Ovary (tissue), 9 donors: ENCODE measurements around the gene ATL1. TPM values are rescaled to one million over a fixed set of nuclear protein-coding genes. Genes with fewer than 3 reads are reported as not detected.

Experiments used
- DNase-seq, 5 donors: peaks; one replicate each; pipeline ENCODE4 v3.0.0-alpha.2; 2019 to 2020
- H3K27ac ChIP-seq, 2 donors: fragments of 200-600 bp; one replicate each; pipeline versions ENCODE4 v1.5.1 to v1.8.0; 2019 to 2022
- H3K27me3 ChIP-seq: fragments of 200-600 bp; one replicate; pipeline ENCODE4 v1.8.0; 2022
- H3K36me3 ChIP-seq: fragments of 200-600 bp; sonication (generic); one replicate; pipeline ENCODE4 v1.5.1; 2019
- H3K4me1 ChIP-seq: one replicate; pipeline ENCODE4 v1.8.1; 2013; ENCODE audit warnings: mild to moderate bottlenecking, moderate library complexity; ENCODE audit not compliant: insufficient read depth
- H3K4me3 ChIP-seq: fragments of 200-600 bp; sonication (generic); one replicate; pipeline ENCODE4 v1.5.1; 2017
- H3K9me3 ChIP-seq, 2 donors: fragments of 200-600 bp in 1 of 2; sonication (generic) in 1 of 2; one replicate each; pipeline versions ENCODE4 v1.5.1 to v1.8.1; 2013 to 2019; ENCODE audit warnings: mild to moderate bottlenecking in 1 of 2, moderate library complexity in 1 of 2
- CTCF ChIP-seq, 3 donors: fragments of 450-650 bp in 2 of 3; fragments of 200-600 bp in 1 of 3; IDR thresholded peaks; one replicate each; pipeline versions ENCODE4 v1.5.1 to v1.8.0; 2016 to 2022; ENCODE audit warnings: antibody characterized with exemption in 3 of 3, mild to moderate bottlenecking in 1 of 3
- EP300 ChIP-seq: sonication (generic); formaldehyde crosslinking; IDR thresholded peaks from one replicate; pipeline ENCODE4 v1.6.1; 2017; ENCODE audit warnings: antibody characterized with exemption
- POLR2A ChIP-seq: fragments of 450-650 bp; IDR thresholded peaks from one replicate; pipeline ENCODE4 v1.6.1; 2017; ENCODE audit warnings: antibody characterized with exemption, mild to moderate bottlenecking, moderate library complexity
- WGBS, 3 donors: extraction: QIAGEN DNeasy Blood & Tissue Kit in 1 of 3; methylation state at CpG; one replicate each; pipeline versions ENCODE4 v1.1.5 to v1.1.7; 2013 to 2017; 5-methylcytosine and 5-hydroxymethylcytosine counted together
- intact Hi-C, 4 donors: fragments of 100-400 bp; cut with DNase I; formaldehyde crosslinking; loops; one replicate each; pipeline versions ENCODE4 v1.11.0 to v1.15.1; 2022 to 2023
- polyA plus RNA-seq, 2 donors: library from polyadenylated mRNA; stranded (reverse); fragments of 200-250 nt in 1 of 2; fragments of 350-450 nt in 1 of 2; fragmentation: Illumina TruSeq in 1 of 2; extraction: RNeasy Lipid Tissue Mini Kit (QIAGEN cat#74804) in 1 of 2; gene quantifications; one replicate each; pipeline ENCODE4 v1.2.3, GENCODE V29; 2013 to 2014
- total RNA-seq, 7 donors: library from RNA; depleted of rRNA in 2 of 7; stranded (reverse); fragments of >200 nt in 2 of 7; fragmentation: NEBNext Ultra II Directional in 3 of 7; extraction: Animal tissue kit (Norgen Biotek cat#: 25700) in 3 of 7; gene quantifications; one replicate each; pipeline versions ENCODE4 v1.1.0 to v1.2.4, GENCODE V29; 2016 to 2023
- donor health status: DM: no; HTN: no; CAD: no; lungs with moderate emphysema.
- donor health status: DM: no; HTN: no; CAD: no.
- donor health status: Bipolar disorder and iron deficiency.
- donor health status: DM: yes; HTN: yes; CAD: no.
- donor health status: DM: no; HTN: no; CAD: no.
- donor health status: DM: yes; HTN: yes; CAD: no.

ATL1 gene
- total and polyA plus RNA-seq, 9 donors: 6.6 to 11.8 (median 10.7) TPM

DNA sequence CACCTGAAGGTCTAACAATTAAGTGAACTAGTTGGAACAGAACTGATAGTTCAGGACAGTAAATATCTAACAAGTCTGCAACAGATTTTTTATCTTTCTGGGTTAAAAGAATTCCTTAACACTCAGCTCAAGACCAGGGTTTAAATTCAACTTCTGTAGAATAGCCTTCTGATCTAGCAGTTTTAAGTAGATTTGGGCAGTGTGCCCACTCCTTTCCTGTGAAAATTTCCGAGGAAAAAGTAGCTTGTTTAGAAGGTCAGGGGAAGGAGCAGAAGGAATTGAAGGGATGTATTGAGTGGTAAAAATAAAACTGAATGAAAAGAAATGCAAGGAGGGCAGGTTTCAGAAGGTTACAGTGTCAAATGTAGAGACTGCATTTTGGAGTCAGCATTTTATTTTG is 45.8 kb downstream of the ATL1 start:
- no peak for TF ChIP-seq CTCF (IDR thresholded peaks at IDR 0.05)
- TF ChIP-seq POLR2A: no peak
- no peak for TF ChIP-seq EP300
- DNase-seq: no peak
- 0 to 2% (median 0%) methylated on average over 1 of the region's 1 CpG for WGBS, 3 donors
- no peaks in the 10 kb centered on the region for H3K4me1 ChIP-seq
- no peaks in the 10 kb centered on the region for H3K9me3 ChIP-seq
- H3K27me3 ChIP-seq: no peaks in the 10 kb centered on the region
- intact Hi-C loops: loop anchor here in 2 of 4 donors (10.0 kb wide), 1 partner anchor 169 kb away; no protein-coding TSS in a partner anchor
- no peak overlapping the region for H3K4me3 ChIP-seq
- no peaks in the 10 kb centered on the region for H3K36me3 ChIP-seq
- no peak overlapping the region for H3K27ac ChIP-seq

GRCh38 chr14:50606468-50606867 is 46.5 kb downstream of the ATL1 start:
- no peaks in the 10 kb centered on the region for H3K27me3 ChIP-seq
- no peak for DNase-seq
- no peak for TF ChIP-seq POLR2A
- 57 to 70% (median 59%) methylated on average over 2 of the region's 2 CpGs for WGBS, 3 donors
- no peak overlapping the region for H3K27ac ChIP-seq
- no peak overlapping the region for H3K4me3 ChIP-seq
- no peaks in the 10 kb centered on the region for H3K9me3 ChIP-seq
- no peaks in the 10 kb centered on the region for H3K4me1 ChIP-seq
- intact Hi-C loops: loop anchor here in 2 of 4 donors (10.0 kb wide), 1 partner anchor 168 kb away; no protein-coding TSS in a partner anchor
- no peaks in the 10 kb centered on the region for H3K36me3 ChIP-seq

DNA sequence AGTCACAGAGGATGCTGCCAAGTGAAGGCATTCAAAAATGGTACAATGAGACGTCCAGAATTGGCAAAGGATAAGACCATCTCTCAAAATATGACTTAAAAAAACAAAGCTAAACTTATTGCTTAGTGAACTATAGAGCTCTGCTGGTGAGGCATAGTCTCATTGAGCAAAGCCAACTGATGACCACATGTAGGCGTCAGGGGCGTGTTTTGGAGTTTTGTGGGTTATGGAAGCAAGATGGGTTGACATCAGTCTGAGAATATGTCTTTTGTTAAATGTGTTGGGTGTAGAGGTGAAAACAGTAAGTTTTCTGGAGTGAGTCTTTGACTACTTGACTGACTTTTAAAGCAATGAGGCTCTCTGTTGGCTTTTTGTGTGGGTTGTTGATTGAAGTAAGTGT is 47.2 kb downstream of the ATL1 start:
- Histone ChIP-seq H3K9me3 (no peaks in the 10 kb centered on the region), H3K4me3 (no peak overlapping the region), H3K36me3 (no peaks in the 10 kb centered on the region), H3K27me3 (no peaks in the 10 kb centered on the region), H3K27ac (no peak overlapping the region), H3K4me1 (no peaks in the 10 kb centered on the region)
- WGBS, 3 donors: 83 to 84% (median 84%) methylated on average over 3 of the region's 3 CpGs
- intact Hi-C loops: loop anchor here in 2 of 4 donors (10.0 kb wide), 1 partner anchor 168 kb away; no protein-coding TSS in a partner anchor
- DNase-seq: no peak
- no peak for TF ChIP-seq CTCF (IDR thresholded peaks at IDR 0.05)
- no peak for TF ChIP-seq EP300
- TF ChIP-seq POLR2A: no peak

DNA sequence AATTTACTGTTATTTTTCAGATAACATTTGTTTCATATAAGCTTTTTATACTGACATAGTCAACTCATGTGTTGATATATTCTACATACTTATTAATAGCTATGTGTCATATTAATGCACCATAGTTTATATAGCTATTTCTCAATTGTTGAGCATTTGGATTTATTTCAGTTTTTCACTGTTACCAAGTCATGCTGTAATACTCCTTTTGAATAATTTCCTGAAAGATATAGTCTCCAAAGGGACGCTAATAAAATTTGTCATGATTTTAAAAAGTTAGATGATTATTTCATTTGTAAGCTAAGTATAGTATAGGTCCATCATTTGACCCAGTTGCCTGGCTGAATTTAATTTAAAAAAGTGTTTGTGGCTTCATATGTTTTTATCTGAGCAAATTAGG is 47.8 kb downstream of the ATL1 start:
- Histone ChIP-seq H3K27ac (no peak overlapping the region), H3K4me1 (no peaks in the 10 kb centered on the region), H3K27me3 (no peaks in the 10 kb centered on the region), H3K36me3 (no peaks in the 10 kb centered on the region), H3K4me3 (no peak overlapping the region), H3K9me3 (no peaks in the 10 kb centered on the region)
- 81 to 99% (median 95%) methylated on average over 1 of the region's 1 CpG for WGBS, 3 donors
- intact Hi-C loops: loop anchor here in 2 of 4 donors (10.0 kb wide), 1 partner anchor 167 kb away; no protein-coding TSS in a partner anchor
- TF ChIP-seq EP300: no peak
- TF ChIP-seq CTCF (IDR thresholded peaks at IDR 0.05): no peak
- no peak for TF ChIP-seq POLR2A
- DNase-seq: no peak

DNA sequence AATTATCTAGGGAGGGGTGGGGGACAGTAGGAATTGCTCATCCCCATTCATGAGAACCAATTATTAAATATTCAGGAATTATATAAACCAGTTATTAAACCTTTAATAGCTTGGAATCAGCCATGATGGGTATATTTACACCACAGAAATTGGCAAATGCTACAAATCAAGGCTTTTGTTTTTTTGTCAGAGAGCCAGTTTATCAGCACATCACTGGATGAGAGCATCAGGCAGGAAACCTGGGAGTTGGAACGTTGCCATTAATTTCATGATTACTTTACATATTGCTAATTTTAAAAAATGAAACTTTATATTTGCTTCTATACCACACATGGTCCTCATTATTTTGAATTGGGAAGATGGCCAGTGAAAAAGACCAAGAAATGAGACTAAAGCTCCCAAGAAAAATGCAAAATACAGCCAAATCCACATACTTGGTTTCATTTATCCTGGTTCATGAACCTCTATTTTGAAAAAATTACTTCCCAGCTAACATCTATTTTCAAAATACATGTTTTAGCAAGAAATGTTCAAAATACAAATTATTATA is 48.4 kb downstream of the ATL1 start:
- intact Hi-C loops: loop anchor here in 2 of 4 donors (10.0 kb wide), 1 partner anchor 166 kb away; no protein-coding TSS in a partner anchor
- 37 to 46% (median 40%) methylated on average over 1 of the region's 1 CpG for WGBS, 3 donors

More for the DNA sequence above, 48.4 kb downstream of the ATL1 start:
- H3K4me1 ChIP-seq: no peaks in the 10 kb centered on the region
- H3K27ac ChIP-seq: no peak overlapping the region
- H3K36me3 ChIP-seq: no peaks in the 10 kb centered on the region
- no peaks in the 10 kb centered on the region for H3K27me3 ChIP-seq
- H3K9me3 ChIP-seq: no peaks in the 10 kb centered on the region
- H3K4me3 ChIP-seq: no peak overlapping the region
- DNase-seq: no peak
- TF ChIP-seq POLR2A (no peak), EP300 (no peak), CTCF (IDR thresholded peaks at IDR 0.05) (no peak)
